ENCODE data around the gene USP9Y. TPM values are rescaled to one million over a fixed set of nuclear protein-coding genes. Genes with fewer than 3 reads are reported as not detected.

Gene USP9Y
- total RNA-seq, 1 donor from 2014 or later, result 25.4 TPM

- H3K27me3 Mint-ChIP-seq (ENCODE audit: unreplicated experiment), result no peaks in the 10 kb centered on the region
- no peak for TF ChIP-seq CTCF (IDR thresholded peaks at IDR 0.05; ENCODE audit: unreplicated experiment)
- H3K36me3 Mint-ChIP-seq (ENCODE audit: low read depth, unreplicated experiment), result no peaks in the 10 kb centered on the region
- DNase-seq (ENCODE audit: low spot score), result no peak
- no peaks in the 10 kb centered on the region for H3K4me1 Mint-ChIP-seq (ENCODE audit: unreplicated experiment)
- no peak overlapping the region for H3K4me3 Mint-ChIP-seq (ENCODE audit: unreplicated experiment)
- no peaks in the 10 kb centered on the region for H3K9me3 Mint-ChIP-seq (ENCODE audit: unreplicated experiment)
- no peak overlapping the region for H3K27ac Mint-ChIP-seq (ENCODE audit: unreplicated experiment)
These were observed 140.3 kb downstream of the USP9Y start for GRCh38 chrY:12841368-12841767.

GRCh38 chrY:12846793-12847192 is 145.8 kb downstream of the USP9Y start:
- no peak overlapping the region for H3K4me3 Mint-ChIP-seq (ENCODE audit: unreplicated experiment)
- no peaks in the 10 kb centered on the region for H3K27me3 Mint-ChIP-seq (ENCODE audit: unreplicated experiment)
- peaks cover 19% of the 10 kb centered on the region for H3K36me3 Mint-ChIP-seq (ENCODE audit: low read depth, unreplicated experiment)
- no peak for TF ChIP-seq CTCF (IDR thresholded peaks at IDR 0.05; ENCODE audit: unreplicated experiment)
- H3K9me3 Mint-ChIP-seq (ENCODE audit: unreplicated experiment), result no peaks in the 10 kb centered on the region
- H3K27ac Mint-ChIP-seq (ENCODE audit: unreplicated experiment), result no peak overlapping the region
- no peaks in the 10 kb centered on the region for H3K4me1 Mint-ChIP-seq (ENCODE audit: unreplicated experiment)
- no peak for DNase-seq (ENCODE audit: low spot score)

GRCh38 chrY:12855791-12856275 is 154.8 kb downstream of the USP9Y start:
- Mint-ChIP-seq H3K9me3 (ENCODE audit: unreplicated experiment) (no peaks in the 10 kb centered on the region), H3K4me1 (ENCODE audit: unreplicated experiment) (no peaks in the 10 kb centered on the region), H3K27me3 (ENCODE audit: unreplicated experiment) (no peaks in the 10 kb centered on the region), H3K36me3 (ENCODE audit: low read depth, unreplicated experiment) (peaks cover 4% of the 10 kb centered on the region), H3K27ac (ENCODE audit: unreplicated experiment) (no peak overlapping the region), H3K4me3 (ENCODE audit: unreplicated experiment) (no peak overlapping the region)
- no peak for DNase-seq (ENCODE audit: low spot score)
- no peak for TF ChIP-seq CTCF (IDR thresholded peaks at IDR 0.05; ENCODE audit: unreplicated experiment)

GRCh38 chrY:12867960-12868359 is 166.9 kb downstream of the USP9Y start:
- no peaks in the 10 kb centered on the region for H3K4me1 Mint-ChIP-seq (ENCODE audit: unreplicated experiment)
- TF ChIP-seq CTCF (IDR thresholded peaks at IDR 0.05; ENCODE audit: unreplicated experiment), result no peak
- DNase-seq (ENCODE audit: low spot score), result no peak
- H3K27me3 Mint-ChIP-seq (ENCODE audit: unreplicated experiment), result no peaks in the 10 kb centered on the region
- no peak overlapping the region for H3K27ac Mint-ChIP-seq (ENCODE audit: unreplicated experiment)
- no peak overlapping the region for H3K4me3 Mint-ChIP-seq (ENCODE audit: unreplicated experiment)
- H3K36me3 Mint-ChIP-seq (ENCODE audit: low read depth, unreplicated experiment), result peaks cover 4% of the 10 kb centered on the region
- H3K9me3 Mint-ChIP-seq (ENCODE audit: unreplicated experiment), result no peaks in the 10 kb centered on the region

- Mint-ChIP-seq H3K36me3 (ENCODE audit: low read depth, unreplicated experiment) (no peaks in the 10 kb centered on the region), H3K27me3 (ENCODE audit: unreplicated experiment) (no peaks in the 10 kb centered on the region), H3K27ac (ENCODE audit: unreplicated experiment) (no peak overlapping the region), H3K4me1 (ENCODE audit: unreplicated experiment) (no peaks in the 10 kb centered on the region), H3K9me3 (ENCODE audit: unreplicated experiment) (no peaks in the 10 kb centered on the region), H3K4me3 (ENCODE audit: unreplicated experiment) (no peak overlapping the region)
- TF ChIP-seq CTCF (IDR thresholded peaks at IDR 0.05; ENCODE audit: unreplicated experiment), result no peak
- DNase-seq (ENCODE audit: low spot score), result no peak
These were observed 195.9 kb downstream of the USP9Y start for GRCh38 chrY:12896973-12897372.

All from endothelial cell (in vitro differentiated cells).